B cell (primary cell): ENCODE data around the gene ITGB1. TPM values are rescaled to one million over a fixed set of nuclear protein-coding genes. Genes with fewer than 3 reads are reported as not detected.

ENCODE experiments used
- ATAC-seq: fragments of 200-7000 bp; cut with Tn5 transposase; one replicate; pipeline ENCODE4 v1.10.0; 2021; ENCODE audit warnings: low read depth, mild to moderate bottlenecking, moderate number of reproducible peaks, moderate library complexity
- CTCF ChIA-PET: fragments of 350-600 bp; sonication (Branson Sonifier 250); formaldehyde crosslinking; loops from one replicate; lab custom pipeline; 2021; ENCODE audit warnings: antibody characterized with exemption, inconsistent platforms; lab: Charles Lee
- POLR2A ChIA-PET: fragments of 350-600 bp; sonication (Branson Sonifier 250); formaldehyde crosslinking; loops from one replicate; lab custom pipeline; 2021; ENCODE audit warnings: antibody characterized with exemption; lab: Charles Lee
- DNase-seq: peaks from one replicate; pipeline ENCODE4 v3.0.0; 2013
- H2AFZ ChIP-seq: 2 replicates; pipeline ENCODE4 v1.6.1; 2012; ENCODE audit warnings: mild to moderate bottlenecking, low read depth, low read length; ENCODE audit not compliant: insufficient read depth, poor library complexity, severe bottlenecking
- H3K27ac ChIP-seq, 2 donors: 1 replicate in 1 of 2; 2 replicates in 1 of 2; pipeline ENCODE4 v1.5.1; 2012 to 2013; ENCODE audit warnings: low read length in 2 of 2, mild to moderate bottlenecking in 2 of 2, moderate library complexity in 1 of 2
- H3K27me3 ChIP-seq, 4 experiments: fragments of 200-600 bp in 1 of 4; sonication (generic) in 1 of 4; replicated peaks in 1 of 4; 1 replicate in 2 of 4; 2 replicates in 2 of 4; pipeline versions ENCODE4 v1.6.1 to v1.7.0; 2013 to 2016; ENCODE audit warnings: low read length in 3 of 4, mild to moderate bottlenecking in 2 of 4, mixed read lengths in 1 of 4, moderate library complexity in 1 of 4; ENCODE audit not compliant: insufficient read depth in 4 of 4, control insufficient read depth in 3 of 4; ENCODE audit errors: control extremely low read depth in 1 of 4
- H3K36me3 ChIP-seq, 2 experiments: replicated peaks in 1 of 2; 1 replicate in 1 of 2; 2 replicates in 1 of 2; pipeline versions ENCODE4 v1.6.1 to v1.7.1; 2013; ENCODE audit warnings: low read length in 1 of 2; ENCODE audit not compliant: insufficient read depth in 2 of 2, control insufficient read depth in 1 of 2; ENCODE audit errors: control extremely low read depth in 1 of 2, extremely low read depth in 1 of 2
- H3K4me1 ChIP-seq, 2 donors: fragments of 200-600 bp in 1 of 2; sonication (generic) in 1 of 2; 1 replicate in 1 of 2; 2 replicates in 1 of 2; pipeline versions ENCODE4 v1.5.1 to v1.6.1; 2013 to 2017; ENCODE audit warnings: low read length in 2 of 2; ENCODE audit not compliant: control insufficient read depth in 2 of 2, insufficient read depth in 2 of 2
- H3K4me2 ChIP-seq: replicated peaks from 2 replicates; pipeline ENCODE3; 2012; ENCODE audit warnings: mild to moderate bottlenecking, low read depth, low read length; ENCODE audit not compliant: poor library complexity, severe bottlenecking
- H3K4me3 ChIP-seq, 5 experiments: fragments of 200-600 bp in 1 of 5; sonication (generic) in 1 of 5; 1 replicate in 3 of 5; 2 replicates in 2 of 5; pipeline versions ENCODE4 v1.5.1 to v1.7.0; 2011 to 2016; ENCODE audit warnings: low read length in 4 of 5, mild to moderate bottlenecking in 4 of 5, low read depth in 2 of 5, control low read depth in 1 of 5, moderate library complexity in 1 of 5; ENCODE audit not compliant: insufficient read depth in 1 of 5; ENCODE audit errors: control extremely low read depth in 1 of 5, extremely low read depth in 1 of 5
- H3K79me2 ChIP-seq: fragments of 200-600 bp; sonication (generic); one replicate; pipeline ENCODE4 v1.6.0; 2016; ENCODE audit warnings: low read length; ENCODE audit not compliant: control insufficient read depth, insufficient read depth
- H3K9ac ChIP-seq: fragments of 200-600 bp; sonication (generic); 2 replicates; pipeline ENCODE4 v1.6.1; 2017; ENCODE audit warnings: mild to moderate bottlenecking, low read length, moderate library complexity
- H3K9me3 ChIP-seq, 3 donors: one replicate each; pipeline versions ENCODE4 v1.6.1 to v1.7.1; 2013; ENCODE audit warnings: low read length in 2 of 3; ENCODE audit not compliant: control insufficient read depth in 2 of 3, insufficient read depth in 1 of 3; ENCODE audit errors: control extremely low read depth in 1 of 3
- H4K20me1 ChIP-seq: 2 replicates; pipeline ENCODE4 v1.6.0; 2012; ENCODE audit warnings: mild to moderate bottlenecking, low read length; ENCODE audit not compliant: insufficient read depth, control insufficient read depth, poor library complexity, severe bottlenecking
- H3K27ac Mint-ChIP-seq: one replicate; pipeline ENCODE4 v1.8.0; 2021; ENCODE audit warnings: mixed read lengths
- H3K27me3 Mint-ChIP-seq: one replicate; pipeline ENCODE4 v1.8.0; 2021; ENCODE audit warnings: mixed read lengths
- H3K4me1 Mint-ChIP-seq: one replicate; pipeline ENCODE4 v1.8.0; 2021; ENCODE audit warnings: mixed read lengths
- H3K4me3 Mint-ChIP-seq: one replicate; pipeline ENCODE4 v1.8.0; 2021; ENCODE audit warnings: mixed read lengths
- H3K9me3 Mint-ChIP-seq: one replicate; pipeline ENCODE4 v1.8.0; 2022; ENCODE audit warnings: mixed read lengths; ENCODE audit not compliant: insufficient read depth
- CTCF ChIP-seq: fragments of 200-600 bp; IDR thresholded peaks from one replicate; pipeline ENCODE4 v1.8.0; 2022; ENCODE audit warnings: antibody characterized with exemption, mild to moderate bottlenecking
- EZH2 ChIP-seq: IDR thresholded peaks from 2 replicates; pipeline ENCODE4 v1.6.1; 2012; ENCODE audit warnings: borderline replicate concordance, low read depth, mild to moderate bottlenecking, moderate library complexity, low read length; ENCODE audit not compliant: insufficient read depth, poor library complexity, severe bottlenecking
- WGBS: methylation state at CpG from one replicate; pipeline ENCODE4 v1.1.5; 2013; ENCODE audit warnings: missing lambda C conversion rate; ENCODE audit not compliant: insufficient coverage; 5-methylcytosine and 5-hydroxymethylcytosine counted together
- intact Hi-C: fragments of 100-400 bp; cut with micrococcal nuclease; formaldehyde crosslinking; loops from one replicate; pipeline ENCODE4 v1.10.0; 2022
- polyA plus RNA-seq: library from polyadenylated mRNA; depleted of rRNA; stranded (reverse); fragments of >200 nt; gene quantifications from 2 replicates; pipeline ENCODE4 v1.2.3, GENCODE V29; 2012
- total RNA-seq, 2 donors: library from RNA; stranded (reverse); fragments of 120-200 nt in 1 of 2; gene quantifications; 1 replicate in 1 of 2; 2 replicates in 1 of 2; pipeline versions ENCODE4 v1.2.3 to v1.2.4, GENCODE V29; 2013 to 2022

ITGB1 gene
- total and polyA plus RNA-seq, 2 donors (not counting 1 experiment from before 2014, with no cell fraction given) = 30.8 to 128 TPM

DNA sequence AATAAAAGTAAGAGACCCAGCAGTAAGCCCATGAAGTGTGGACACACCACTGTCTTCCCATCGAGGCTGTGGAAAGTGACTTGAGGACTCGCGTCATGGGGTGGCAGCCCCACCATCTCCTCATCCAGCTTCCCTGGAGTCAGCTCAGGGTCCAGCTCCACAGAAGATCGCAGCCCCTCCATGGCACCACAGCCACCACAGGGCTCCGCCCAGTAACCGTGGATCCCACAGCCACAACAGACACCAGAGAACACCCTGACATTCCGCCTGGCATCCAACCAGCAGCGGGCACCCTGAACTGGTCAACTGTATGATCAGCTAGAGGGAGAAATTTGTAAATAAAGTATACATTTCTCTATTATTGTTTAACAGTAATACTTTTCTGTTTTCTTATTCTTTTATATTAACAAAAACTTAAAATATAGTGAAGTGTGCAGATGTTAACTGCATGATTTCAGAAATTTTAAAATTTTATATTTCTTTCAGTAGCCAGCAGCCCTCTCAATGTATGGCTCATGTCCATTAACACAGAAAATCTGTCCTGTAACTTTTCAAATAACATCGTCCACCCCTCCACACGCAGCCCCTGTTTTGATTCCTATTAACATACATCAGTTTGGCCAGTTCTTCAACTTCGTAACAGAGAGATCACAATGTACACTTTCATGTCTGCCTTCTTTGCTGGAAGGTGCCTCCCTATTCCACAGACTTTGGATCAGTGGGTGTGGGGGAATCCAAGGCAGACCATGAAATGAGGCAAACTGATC lies 69.7 kb downstream of the ITGB1 start:
- ATAC-seq = no peak
- H3K4me1 Mint-ChIP-seq = no peaks in the 10 kb centered on the region
- no peak for DNase-seq
- H3K27me3 Mint-ChIP-seq = no peaks in the 10 kb centered on the region
- H3K4me3 Mint-ChIP-seq = no peak overlapping the region
- ChIA-PET CTCF (no interaction called here), POLR2A (no interaction called here)
- 99% methylated on average over 6 of the region's 11 CpGs for WGBS
- Histone ChIP-seq H3K27ac (no peak overlapping the region), H3K4me1 (no peaks in the 10 kb centered on the region), H2AFZ (no peak overlapping the region), H4K20me1 (no peaks in the 10 kb centered on the region), H3K4me3 (no peak overlapping the region), H3K36me3 (no peaks in the 10 kb centered on the region), H3K9me3 (no peaks in the 10 kb centered on the region), H3K9ac (no peak overlapping the region), H3K79me2 (no peaks in the 10 kb centered on the region), H3K27me3 (no peaks in the 10 kb centered on the region), H3K4me2 (no peak overlapping the region)
- TF ChIP-seq CTCF (no peak), EZH2 (no peak)
- no peak overlapping the region for H3K27ac Mint-ChIP-seq
- H3K9me3 Mint-ChIP-seq = no peaks in the 10 kb centered on the region
- intact Hi-C loops = no loop called here

DNA sequence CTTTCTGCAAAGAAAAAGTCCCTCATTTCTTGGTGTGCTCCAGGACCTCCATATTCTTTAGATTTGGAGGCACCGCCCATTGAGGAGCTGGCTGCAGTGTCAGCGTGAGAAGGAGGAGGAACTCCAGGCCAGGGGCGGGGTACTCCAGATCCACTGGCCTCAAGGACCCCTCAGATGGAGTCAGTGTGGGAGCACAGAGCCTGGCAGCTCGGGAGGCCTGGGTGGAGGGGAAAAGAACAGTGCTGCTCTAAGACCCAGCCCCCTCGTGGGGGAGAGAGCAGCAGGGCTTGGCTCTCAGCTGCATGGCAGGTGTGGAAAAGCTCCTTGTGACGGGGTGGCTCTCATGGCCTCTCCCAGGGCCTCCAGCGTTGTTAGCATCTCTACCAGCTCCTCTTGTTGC lies 70.5 kb downstream of the ITGB1 start:
- no peaks in the 10 kb centered on the region for H3K36me3 ChIP-seq
- no peaks in the 10 kb centered on the region for H3K9me3 ChIP-seq
- DNase-seq (no peak), ATAC-seq (no peak)
- Mint-ChIP-seq H3K4me1 (no peaks in the 10 kb centered on the region), H3K4me3 (no peak overlapping the region), H3K27ac (no peak overlapping the region), H3K9me3 (no peaks in the 10 kb centered on the region), H3K27me3 (no peaks in the 10 kb centered on the region)
- H4K20me1 ChIP-seq = no peaks in the 10 kb centered on the region
- no peaks in the 10 kb centered on the region for H3K27me3 ChIP-seq
- H2AFZ ChIP-seq = no peak overlapping the region
- H3K9ac ChIP-seq = no peak overlapping the region
- ChIA-PET POLR2A (no interaction called here), CTCF (no interaction called here)
- 86% methylated on average over 6 of the region's 7 CpGs for WGBS
- no peaks in the 10 kb centered on the region for H3K4me1 ChIP-seq
- H3K4me3 ChIP-seq = no peak overlapping the region
- TF ChIP-seq CTCF = no peak
- TF ChIP-seq EZH2 = no peak
- no peak overlapping the region for H3K4me2 ChIP-seq
- intact Hi-C loops = no loop called here
- no peak overlapping the region for H3K27ac ChIP-seq
- H3K79me2 ChIP-seq = no peaks in the 10 kb centered on the region
